Upper lobe of left lung (tissue), 6 donors: ENCODE measurements around the gene MESP2. TPM values are rescaled to one million over a fixed set of nuclear protein-coding genes. Genes with fewer than 3 reads are reported as not detected.

Source experiments
- ATAC-seq, 2 donors: fragments of 200-7000 bp; cut with Tn5 transposase; one replicate each; pipeline ENCODE4 v1.9.1; 2022; ENCODE audit warnings: mild to moderate bottlenecking in 2 of 2, moderate library complexity in 2 of 2; ENCODE audit not compliant: low FRiP score in 2 of 2
- DNase-seq, 2 donors: peaks; one replicate each; pipeline ENCODE4 v3.0.0-alpha.2; 2019 to 2020
- H3K27ac ChIP-seq, 4 donors: fragments of 200-600 bp; sonication (generic); one replicate each; pipeline ENCODE4 v1.5.1; 2016 to 2019
- H3K27me3 ChIP-seq, 4 donors: fragments of 200-600 bp; sonication (generic); one replicate each; pipeline ENCODE4 v1.5.1; 2017 to 2019
- H3K36me3 ChIP-seq, 4 donors: fragments of 200-600 bp; sonication (generic); one replicate each; pipeline ENCODE4 v1.5.1; 2016 to 2019
- H3K4me1 ChIP-seq, 4 donors: fragments of 200-600 bp; sonication (generic); one replicate each; pipeline ENCODE4 v1.5.1; 2018 to 2019
- H3K4me3 ChIP-seq, 4 donors: fragments of 200-600 bp; sonication (generic); one replicate each; pipeline ENCODE4 v1.5.1; 2017 to 2019; ENCODE audit warnings: mild to moderate bottlenecking in 2 of 4, moderate library complexity in 1 of 4
- H3K9me3 ChIP-seq, 4 donors: fragments of 200-600 bp; sonication (generic); one replicate each; pipeline ENCODE4 v1.5.1; 2018 to 2019
- CTCF ChIP-seq, 6 experiments: fragments of 450-650 bp in 4 of 6; fragments of 200-600 bp in 2 of 6; sonication (generic) in 2 of 6; IDR thresholded peaks; one replicate each; pipeline ENCODE4 v1.5.1; 2016 to 2019; ENCODE audit warnings: antibody characterized with exemption in 6 of 6
- EP300 ChIP-seq, 4 donors: sonication (generic); formaldehyde crosslinking; IDR thresholded peaks; one replicate each; pipeline ENCODE4 v1.5.1; 2017; ENCODE audit warnings: antibody characterized with exemption in 4 of 4, control low read depth in 2 of 4
- POLR2A ChIP-seq, 4 donors: fragments of 450-650 bp; IDR thresholded peaks; one replicate each; pipeline ENCODE4 v1.5.1; 2016 to 2017; ENCODE audit warnings: antibody characterized with exemption in 4 of 4, mild to moderate bottlenecking in 2 of 4
- POLR2AphosphoS5 ChIP-seq, 2 donors: sonication (generic); formaldehyde crosslinking; IDR thresholded peaks; one replicate each; pipeline ENCODE4 v1.5.1; 2017; ENCODE audit warnings: antibody characterized with exemption in 2 of 2
- WGBS, 2 donors: methylation state at CpG; one replicate each; pipeline ENCODE4 v1.1.5; 2017 to 2018; 5-methylcytosine and 5-hydroxymethylcytosine counted together
- total RNA-seq, 6 donors: library from RNA; depleted of rRNA in 4 of 6; stranded (reverse); fragments of >200 nt in 4 of 6; gene quantifications; one replicate each; pipeline versions ENCODE4 v1.1.0 to v1.2.1, GENCODE V29; 2016 to 2021
- donor health status: DM: no; HTN: no; CAD: no; lungs with moderate emphysema.
- donor health status: DM: no; HTN: yes; CAD: no; lungs with severe emphysema.

Gene MESP2
- total RNA-seq, 6 donors from 2014 or later = 0.26 TPM; not detected in 5

GRCh38 chr15:89809093-89809786, 33.1 kb downstream of the MESP2 start:
- Histone ChIP-seq H3K4me1 (peaks cover 0 to 10% (median 5%) of the 10 kb centered on the region in 4 donors), H3K4me3 (no peak overlapping the region), H3K27ac (no peak overlapping the region), H3K9me3 (no peaks in the 10 kb centered on the region), H3K27me3 (peaks cover 0 to 2% (median 1%) of the 10 kb centered on the region in 4 donors), H3K36me3 (peaks cover 0 to 10% (median 0%) of the 10 kb centered on the region in 4 donors)
- DNase-seq (no peak), ATAC-seq (no peak)
- WGBS, 2 donors = 76 to 85% methylated on average over 5 to 8 of the region's 8 CpGs
- TF ChIP-seq CTCF (IDR thresholded peaks at IDR 0.05) (no peak), EP300 (IDR thresholded peaks at IDR 0.05) (no peak), POLR2AphosphoS5 (IDR thresholded peaks at IDR 0.05) (no peak)

GRCh38 chr15:89809787-89810148, 33.6 kb downstream of the MESP2 start:
- WGBS, 2 donors = 96 to 98% methylated on average over 5 of the region's 5 CpGs
- ATAC-seq (no peak), DNase-seq (no peak)
- Histone ChIP-seq H3K4me1 (peaks cover 3 to 16% (median 11%) of the 10 kb centered on the region in 4 donors), H3K27me3 (peaks cover 0 to 8% (median 5%) of the 10 kb centered on the region in 4 donors), H3K27ac (no peak overlapping the region), H3K36me3 (peaks cover 0 to 10% (median 0%) of the 10 kb centered on the region in 4 donors), H3K4me3 (no peak overlapping the region), H3K9me3 (no peaks in the 10 kb centered on the region)
- TF ChIP-seq POLR2A (IDR thresholded peaks at IDR 0.05) (no peak), EP300 (IDR thresholded peaks at IDR 0.05) (no peak), CTCF (IDR thresholded peaks at IDR 0.05) (no peak), POLR2AphosphoS5 (IDR thresholded peaks at IDR 0.05) (no peak)

GRCh38 chr15:89810837-89811236, 34.7 kb downstream of the MESP2 start:
- no peak for DNase-seq
- Histone ChIP-seq H3K4me1 (peaks cover 5 to 21% (median 17%) of the 10 kb centered on the region in 4 donors), H3K27me3 (peaks cover 0 to 12% (median 9%) of the 10 kb centered on the region in 4 donors), H3K27ac (no peak overlapping the region), H3K9me3 (no peaks in the 10 kb centered on the region), H3K4me3 (no peak overlapping the region), H3K36me3 (no peaks in the 10 kb centered on the region)
- 95 to 98% methylated on average over 7 of the region's 7 CpGs for WGBS, 2 donors
- no peak for ATAC-seq
- TF ChIP-seq POLR2A (IDR thresholded peaks at IDR 0.05) = no peak
- no peak for TF ChIP-seq EP300 (IDR thresholded peaks at IDR 0.05)
- no peak for TF ChIP-seq POLR2AphosphoS5 (IDR thresholded peaks at IDR 0.05)
- TF ChIP-seq CTCF (IDR thresholded peaks at IDR 0.05) = no peak

- Histone ChIP-seq H3K4me1 (peaks cover 5 to 21% (median 17%) of the 10 kb centered on the region in 4 donors), H3K27ac (peak overlapping the region; percentile 19 to 89 (median 52)), H3K27me3 (peaks cover 0 to 12% (median 9%) of the 10 kb centered on the region in 4 donors), H3K9me3 (no peaks in the 10 kb centered on the region), H3K36me3 (no peaks in the 10 kb centered on the region), H3K4me3 (peak overlapping the region in 1 of 4 donors; percentile 60)
- WGBS, 2 donors = 63 to 93% methylated on average over 5 to 8 of the region's 8 CpGs
- DNase-seq = peak in 1 of 2 donors; percentile 82
- TF ChIP-seq EP300 (IDR thresholded peaks at IDR 0.05) (no peak), POLR2A (IDR thresholded peaks at IDR 0.05) (peak in 1 of 4 donors; percentile 65), CTCF (IDR thresholded peaks at IDR 0.05) (no peak), POLR2AphosphoS5 (IDR thresholded peaks at IDR 0.05) (peak in 1 of 2 donors; percentile 31)
- ATAC-seq = peak; percentile 28 to 67
Observed at GRCh38 chr15:89812011-89812846, 36.1 kb downstream of the MESP2 start.
